Activated T-helper 17 cell treated with anti-CD3 and anti-CD28 coated beads, Interleukin-2, amount 50 U/mL, for 72 hours (primary cell): ENCODE measurements around the gene CEP41. TPM values are rescaled to one million over a fixed set of nuclear protein-coding genes. Genes with fewer than 3 reads are reported as not detected.

Experiments
- ATAC-seq: fragments of 150-1000 bp; cut with Tn5 transposase; replicated peaks from 2 replicates; pipeline ENCODE4 v1.10.0; 2021; ENCODE audit warnings: mild to moderate bottlenecking, moderate library complexity
- H3K27ac Mint-ChIP-seq: one replicate; pipeline ENCODE4 v1.8.0; 2022; ENCODE audit warnings: mixed read lengths
- H3K27me3 Mint-ChIP-seq: one replicate; pipeline ENCODE4 v1.8.0; 2022; ENCODE audit warnings: mixed read lengths
- H3K36me3 Mint-ChIP-seq: one replicate; pipeline ENCODE4 v1.8.0; 2022; ENCODE audit warnings: low read depth, mild to moderate bottlenecking, mixed read lengths
- H3K4me1 Mint-ChIP-seq: one replicate; pipeline ENCODE4 v1.8.0; 2022; ENCODE audit warnings: mixed read lengths
- H3K4me3 Mint-ChIP-seq: one replicate; pipeline ENCODE4 v1.8.0; 2022; ENCODE audit warnings: mild to moderate bottlenecking, mixed read lengths
- H3K9me3 Mint-ChIP-seq: one replicate; pipeline ENCODE4 v1.8.0; 2022; ENCODE audit warnings: mixed read lengths
- total RNA-seq, 2 donors: library from RNA; stranded (reverse); gene quantifications; one replicate each; pipeline ENCODE4 v1.2.3, GENCODE V29; 2022

The CEP41 gene
- total RNA-seq, 2 donors from 2014 or later, result 8.3 to 14.0 TPM

GRCh38 chr7:130367836-130368746 is 72.7 kb downstream of the CEP41 start:
- Mint-ChIP-seq H3K36me3 (peaks cover 18% of the 10 kb centered on the region), H3K27me3 (no peaks in the 10 kb centered on the region), H3K4me3 (peak overlapping the region; percentile 87), H3K9me3 (no peaks in the 10 kb centered on the region), H3K4me1 (peaks cover 34% of the 10 kb centered on the region), H3K27ac (peak overlapping the region; percentile 95)
- ATAC-seq, result no peak

DNA sequence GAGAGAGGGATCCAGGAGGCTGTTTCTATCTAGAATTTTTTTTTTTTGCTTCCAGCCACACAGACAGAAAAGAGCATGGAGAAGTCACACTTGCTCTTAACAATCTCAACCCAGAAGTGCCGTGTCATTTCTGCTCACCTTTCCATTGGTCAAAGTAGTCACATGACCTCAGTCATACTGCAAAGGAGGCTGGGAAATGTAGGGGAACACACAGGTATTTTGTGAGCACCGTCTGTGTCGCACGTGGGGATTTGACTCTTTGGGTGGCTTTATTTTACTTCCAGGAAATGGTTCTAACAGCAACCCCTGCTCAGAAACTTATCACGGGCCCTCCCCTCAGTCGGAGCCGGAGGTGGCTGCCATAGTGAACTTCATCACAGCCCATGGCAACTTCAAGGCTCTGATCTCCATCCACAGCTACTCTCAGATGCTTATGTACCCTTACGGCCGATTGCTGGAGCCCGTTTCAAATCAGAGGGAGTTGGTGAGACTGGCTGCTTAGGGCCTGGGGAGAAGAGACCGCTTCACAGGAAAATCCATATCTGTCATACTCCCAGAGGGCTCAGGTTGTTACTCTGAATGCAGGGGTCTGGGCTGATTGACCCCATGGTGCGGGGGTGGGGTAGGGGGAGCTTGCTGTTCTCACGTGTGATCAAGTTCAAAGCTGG is 73.6 kb downstream of the CEP41 start:
- no peaks in the 10 kb centered on the region for H3K9me3 Mint-ChIP-seq
- no peaks in the 10 kb centered on the region for H3K27me3 Mint-ChIP-seq
- H3K36me3 Mint-ChIP-seq, result peaks cover 18% of the 10 kb centered on the region
- H3K4me1 Mint-ChIP-seq, result peaks cover 34% of the 10 kb centered on the region
- peak; percentile 41 for ATAC-seq
- H3K4me3 Mint-ChIP-seq, result peak overlapping the region; percentile 87
- peak overlapping the region; percentile 95 for H3K27ac Mint-ChIP-seq

GRCh38 chr7:130366564-130366963 is 74.3 kb downstream of the CEP41 start:
- no peaks in the 10 kb centered on the region for H3K27me3 Mint-ChIP-seq
- H3K27ac Mint-ChIP-seq, result peak overlapping the region; percentile 95

DNA sequence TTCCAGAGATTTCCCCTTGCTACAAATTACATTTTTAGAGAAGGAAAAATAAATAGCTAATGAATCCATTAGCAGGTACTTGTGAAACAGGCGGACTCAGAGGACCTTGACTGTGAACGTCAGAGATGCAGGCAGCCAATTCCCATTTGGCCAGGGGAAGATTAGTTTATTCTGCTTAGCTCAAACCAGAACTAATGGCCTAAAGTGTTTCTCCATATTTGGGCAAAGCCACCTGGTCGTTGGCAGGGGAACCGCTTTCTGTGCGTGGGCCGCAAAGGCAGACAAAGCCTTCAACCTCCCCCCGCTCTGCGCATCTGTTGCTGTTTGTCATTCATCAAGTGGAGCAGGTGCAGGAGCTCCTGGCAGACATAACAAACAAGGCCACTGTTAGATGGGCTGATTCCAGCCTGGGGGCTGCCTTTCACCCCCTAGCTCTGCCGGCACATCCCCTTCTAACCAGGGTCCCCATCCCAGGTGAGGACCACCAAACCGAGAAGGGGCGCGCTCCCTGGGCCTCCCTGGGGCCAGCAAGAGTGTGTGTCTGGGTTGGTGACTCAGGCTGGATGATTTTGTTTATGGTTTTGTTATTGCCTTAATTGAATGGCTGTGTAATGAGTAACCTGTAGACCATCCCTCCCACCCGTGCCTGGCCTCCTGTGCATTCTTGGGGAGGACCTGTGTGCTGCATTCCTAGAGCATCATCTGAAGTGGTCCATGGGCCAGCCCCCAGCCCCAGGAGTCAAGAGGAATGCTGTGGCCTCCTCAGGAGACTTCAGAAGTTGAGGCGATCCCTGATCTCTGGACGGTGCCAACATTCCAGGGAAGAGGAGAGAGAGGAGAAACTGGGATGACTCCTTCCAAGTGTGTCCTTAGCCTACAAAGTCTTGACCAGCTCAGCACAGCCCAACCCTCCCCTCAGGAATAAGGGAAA is 75.0 kb downstream of the CEP41 start:
- H3K9me3 Mint-ChIP-seq, result no peaks in the 10 kb centered on the region
- H3K27ac Mint-ChIP-seq, result peak overlapping the region; percentile 95
- peaks cover 29% of the 10 kb centered on the region for H3K4me1 Mint-ChIP-seq
- peaks cover 3% of the 10 kb centered on the region for H3K27me3 Mint-ChIP-seq
- ATAC-seq, result peak; percentile 38
- H3K36me3 Mint-ChIP-seq, result peaks cover 18% of the 10 kb centered on the region
- peak overlapping the region; percentile 87 for H3K4me3 Mint-ChIP-seq

More at GRCh38 chr7:130366564-130366963, 74.3 kb downstream of the CEP41 start:
- peak overlapping the region; percentile 87 for H3K4me3 Mint-ChIP-seq
- no peak for ATAC-seq
- H3K9me3 Mint-ChIP-seq, result no peaks in the 10 kb centered on the region
- peaks cover 18% of the 10 kb centered on the region for H3K36me3 Mint-ChIP-seq
- H3K4me1 Mint-ChIP-seq, result peaks cover 29% of the 10 kb centered on the region

GRCh38 chr7:130365088-130365487 is 75.7 kb downstream of the CEP41 start:
- Mint-ChIP-seq H3K36me3 (peaks cover 18% of the 10 kb centered on the region), H3K27ac (peak overlapping the region; percentile 95), H3K4me1 (peaks cover 29% of the 10 kb centered on the region), H3K4me3 (peak overlapping the region; percentile 87), H3K27me3 (peaks cover 3% of the 10 kb centered on the region), H3K9me3 (peaks cover 5% of the 10 kb centered on the region)
- no peak for ATAC-seq

- peaks cover 18% of the 10 kb centered on the region for H3K36me3 Mint-ChIP-seq
- peaks cover 3% of the 10 kb centered on the region for H3K27me3 Mint-ChIP-seq
- peaks cover 9% of the 10 kb centered on the region for H3K9me3 Mint-ChIP-seq
- H3K27ac Mint-ChIP-seq, result no peak overlapping the region
- no peak overlapping the region for H3K4me3 Mint-ChIP-seq
- ATAC-seq, result no peak
- H3K4me1 Mint-ChIP-seq, result peaks cover 24% of the 10 kb centered on the region
These were observed 76.4 kb downstream of the CEP41 start for GRCh38 chr7:130364451-130364850.

DNA sequence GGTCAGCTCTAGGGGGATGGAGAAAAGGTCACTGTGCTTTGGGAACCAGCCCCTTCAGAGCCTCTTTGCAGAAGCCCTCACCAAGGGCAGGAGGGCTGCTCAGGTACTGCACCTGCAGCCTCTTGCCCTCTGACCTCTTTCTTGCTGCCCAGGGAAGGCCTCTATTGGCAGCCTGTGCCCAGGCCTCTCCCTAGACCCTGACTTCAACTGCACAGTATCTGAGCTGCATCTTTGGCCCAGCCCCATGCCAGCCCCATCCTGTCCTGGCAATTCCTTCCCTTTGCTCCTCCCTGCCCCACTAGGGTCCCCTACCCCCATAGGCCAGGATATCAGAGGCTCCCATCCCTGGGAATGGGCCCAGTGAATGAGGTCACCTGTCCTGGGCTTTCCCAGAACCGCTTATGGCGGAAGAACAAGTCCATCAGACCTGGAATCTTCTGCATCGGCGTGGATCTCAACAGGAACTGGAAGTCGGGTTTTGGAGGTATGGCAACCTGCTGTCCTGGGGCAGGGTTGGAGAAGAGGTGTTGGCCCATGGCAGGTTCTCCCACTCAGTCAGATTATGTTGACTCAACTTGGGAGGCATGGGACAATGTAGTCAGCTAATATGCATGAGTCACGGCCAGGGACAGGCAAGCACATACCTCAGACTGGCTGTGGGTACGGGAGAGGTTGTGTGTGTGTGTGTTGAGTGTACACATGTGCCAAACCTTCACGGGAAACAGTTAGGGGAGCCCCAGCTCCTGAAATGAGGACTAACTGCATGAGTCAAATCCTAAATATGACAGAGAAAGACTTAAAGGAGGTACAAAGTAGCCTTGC is 77.6 kb downstream of the CEP41 start:
- peaks cover 3% of the 10 kb centered on the region for H3K27me3 Mint-ChIP-seq

DNA sequence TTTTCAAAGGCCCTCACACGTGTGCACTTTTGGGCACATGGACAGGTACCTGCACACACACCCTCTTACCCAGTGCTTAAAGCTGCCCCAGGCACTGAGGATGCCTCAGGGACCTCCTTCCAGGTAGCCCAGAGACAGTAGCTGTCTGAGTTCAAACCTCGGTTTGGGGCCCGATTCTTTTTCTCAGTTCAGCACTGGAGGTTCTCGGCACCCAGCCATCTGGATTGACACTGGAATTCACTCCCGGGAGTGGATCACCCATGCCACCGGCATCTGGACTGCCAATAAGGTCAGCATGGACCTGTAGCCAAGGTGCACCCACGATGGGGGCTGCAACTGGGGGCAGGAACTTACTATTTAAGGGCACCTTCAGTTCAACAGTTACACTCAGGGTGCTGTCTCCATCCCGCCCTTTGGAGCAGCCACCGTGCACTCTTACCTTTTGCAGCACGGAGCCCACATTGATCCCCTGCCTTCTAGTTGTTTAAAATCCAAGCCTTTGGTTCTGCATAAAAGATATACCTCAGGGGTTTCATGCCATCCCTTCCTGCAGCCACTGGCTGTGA is 78.5 kb downstream of the CEP41 start:
- Mint-ChIP-seq H3K4me1 (peaks cover 13% of the 10 kb centered on the region), H3K27me3 (peaks cover 3% of the 10 kb centered on the region), H3K4me3 (no peak overlapping the region), H3K36me3 (peaks cover 6% of the 10 kb centered on the region), H3K27ac (no peak overlapping the region), H3K9me3 (peaks cover 11% of the 10 kb centered on the region)
- no peak for ATAC-seq

More for the DNA sequence above, 77.6 kb downstream of the CEP41 start:
- peaks cover 11% of the 10 kb centered on the region for H3K9me3 Mint-ChIP-seq
- H3K36me3 Mint-ChIP-seq, result peaks cover 8% of the 10 kb centered on the region
- peak overlapping the region; percentile 58 for H3K4me3 Mint-ChIP-seq
- H3K27ac Mint-ChIP-seq, result peak overlapping the region; percentile 88
- peaks cover 13% of the 10 kb centered on the region for H3K4me1 Mint-ChIP-seq
- peak; percentile 92 for ATAC-seq

DNA sequence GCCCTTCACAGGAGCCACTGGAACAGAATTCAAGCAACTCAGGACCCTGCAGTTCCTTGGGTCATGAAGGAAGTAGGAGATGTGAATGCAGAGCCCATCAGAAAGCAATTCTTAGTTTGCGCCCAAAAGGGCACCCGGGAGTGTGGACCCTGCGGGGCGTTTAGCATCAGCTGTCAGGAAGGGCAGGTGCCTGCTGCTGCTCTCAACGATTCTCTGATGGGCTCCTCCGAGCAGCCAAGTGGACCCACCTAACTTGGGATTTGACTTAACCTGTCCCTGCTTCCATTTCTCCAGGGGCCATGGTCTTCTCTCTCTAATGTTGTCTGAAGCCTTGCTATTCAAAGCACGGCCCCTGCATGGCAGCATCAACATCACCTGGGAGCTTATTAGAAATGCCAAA is 79.1 kb downstream of the CEP41 start:
- Mint-ChIP-seq H3K27me3 (peaks cover 3% of the 10 kb centered on the region), H3K4me1 (peaks cover 9% of the 10 kb centered on the region), H3K9me3 (peaks cover 11% of the 10 kb centered on the region), H3K27ac (no peak overlapping the region), H3K4me3 (no peak overlapping the region), H3K36me3 (no peaks in the 10 kb centered on the region)
- no peak for ATAC-seq

DNA sequence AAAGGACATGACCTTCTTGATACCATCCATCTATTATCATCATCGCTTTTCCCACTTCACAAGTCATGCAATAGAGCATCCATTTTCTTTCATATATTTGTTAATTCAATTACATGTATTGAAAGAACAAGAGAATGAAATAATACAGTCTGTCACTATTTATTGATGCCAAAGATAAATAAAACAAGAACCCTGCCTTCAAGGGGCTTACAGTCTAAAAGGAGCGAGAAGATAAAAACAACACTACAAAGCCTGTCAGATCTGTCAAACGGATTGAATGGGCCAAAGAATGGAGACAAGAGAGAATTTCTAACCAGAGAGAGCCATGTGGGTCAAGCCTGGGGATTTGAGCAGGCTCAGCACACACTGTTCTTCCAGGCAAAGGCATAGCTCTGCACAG is 80.3 kb downstream of the CEP41 start:
- Mint-ChIP-seq H3K4me3 (no peak overlapping the region), H3K36me3 (no peaks in the 10 kb centered on the region), H3K9me3 (peaks cover 11% of the 10 kb centered on the region), H3K27me3 (peaks cover 3% of the 10 kb centered on the region), H3K27ac (no peak overlapping the region), H3K4me1 (peaks cover 5% of the 10 kb centered on the region)
- ATAC-seq, result no peak

DNA sequence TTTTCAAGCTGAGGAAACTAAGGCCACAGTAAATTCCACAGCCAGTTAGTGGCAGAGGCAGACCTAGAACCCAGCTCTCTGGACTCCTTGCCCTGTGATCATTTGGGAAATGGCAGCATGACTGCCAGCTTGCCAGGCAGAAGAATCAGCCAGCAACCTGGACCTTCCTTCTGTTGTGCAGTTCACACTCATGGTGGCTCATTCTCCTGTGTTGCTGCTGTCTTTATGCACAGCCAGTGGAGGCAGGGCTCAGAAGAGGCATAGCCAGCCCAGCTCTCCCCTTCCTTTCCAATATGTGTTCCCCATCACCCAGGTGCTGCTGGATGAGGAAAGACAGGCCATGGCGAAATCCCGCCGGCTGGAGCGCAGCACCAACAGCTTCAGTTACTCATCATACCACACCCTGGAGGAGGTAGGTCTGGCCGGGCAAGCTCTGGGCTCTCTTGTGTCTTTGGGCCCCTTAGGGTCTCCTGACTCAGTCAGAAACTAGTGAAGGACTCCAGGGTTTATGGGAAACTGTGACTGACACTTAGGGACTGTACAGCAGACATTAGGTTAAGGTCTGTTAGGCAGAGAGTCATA is 81.4 kb downstream of the CEP41 start:
- Mint-ChIP-seq H3K4me1 (no peaks in the 10 kb centered on the region), H3K4me3 (no peak overlapping the region), H3K36me3 (no peaks in the 10 kb centered on the region), H3K27me3 (peaks cover 3% of the 10 kb centered on the region), H3K9me3 (peaks cover 11% of the 10 kb centered on the region), H3K27ac (peak overlapping the region; percentile 56)
- peak; percentile 10 for ATAC-seq

DNA sequence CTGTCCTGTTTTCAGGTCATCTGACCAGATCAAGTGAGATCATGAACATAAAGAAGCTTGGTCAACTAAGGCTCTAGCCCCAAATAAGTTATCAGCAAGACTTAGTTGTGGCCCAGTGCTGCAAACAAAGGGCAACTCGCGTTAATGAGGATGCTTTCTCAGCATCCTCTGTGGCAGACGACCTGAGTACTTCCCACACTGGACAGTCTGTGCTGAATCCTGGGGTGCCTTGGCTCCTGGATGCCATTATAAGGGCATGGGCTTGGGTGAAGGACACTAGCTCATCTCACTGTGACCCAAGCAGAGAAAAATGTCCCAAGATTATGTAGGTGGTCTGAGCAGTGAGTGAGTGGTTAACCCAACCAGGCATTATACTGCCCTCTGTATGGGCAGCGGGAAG is 82.3 kb downstream of the CEP41 start:
- H3K27me3 Mint-ChIP-seq, result peaks cover 6% of the 10 kb centered on the region
- no peaks in the 10 kb centered on the region for H3K36me3 Mint-ChIP-seq
- H3K9me3 Mint-ChIP-seq, result peaks cover 11% of the 10 kb centered on the region
- H3K4me3 Mint-ChIP-seq, result no peak overlapping the region
- ATAC-seq, result no peak
- H3K27ac Mint-ChIP-seq, result no peak overlapping the region
- peaks cover 4% of the 10 kb centered on the region for H3K4me1 Mint-ChIP-seq
